Measurements from ENCODE around the gene TDRD10.

The TDRD10 gene

GRCh38 chr1:154553056-154554030 lies 51.3 kb downstream of the TDRD10 start:
- no peak for DNase-seq

DNA sequence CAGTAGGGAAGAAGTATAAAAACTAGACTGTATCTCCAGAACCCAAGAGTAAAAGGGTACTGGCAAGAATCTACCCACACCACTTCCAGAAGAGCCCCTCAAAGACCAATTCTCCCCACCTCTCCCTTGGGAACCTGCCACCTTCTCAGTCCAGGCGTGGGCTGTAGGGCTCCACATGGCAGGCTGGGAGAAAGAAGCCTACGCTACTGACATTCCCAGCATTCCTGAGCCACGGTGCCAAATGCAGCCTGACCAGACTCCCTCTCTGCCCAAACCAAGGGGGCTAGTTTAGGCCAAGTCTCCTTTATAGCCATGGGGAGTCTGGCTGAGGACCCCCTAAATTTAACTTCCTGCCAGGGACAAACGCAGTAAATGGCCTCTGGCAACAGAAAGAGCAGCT lies 54.4 kb downstream of the TDRD10 start:
- no peak for DNase-seq

- DNase-seq, result no peak
Measured at GRCh38 chr1:154557248-154557938, 55.4 kb downstream of the TDRD10 start.

DNA sequence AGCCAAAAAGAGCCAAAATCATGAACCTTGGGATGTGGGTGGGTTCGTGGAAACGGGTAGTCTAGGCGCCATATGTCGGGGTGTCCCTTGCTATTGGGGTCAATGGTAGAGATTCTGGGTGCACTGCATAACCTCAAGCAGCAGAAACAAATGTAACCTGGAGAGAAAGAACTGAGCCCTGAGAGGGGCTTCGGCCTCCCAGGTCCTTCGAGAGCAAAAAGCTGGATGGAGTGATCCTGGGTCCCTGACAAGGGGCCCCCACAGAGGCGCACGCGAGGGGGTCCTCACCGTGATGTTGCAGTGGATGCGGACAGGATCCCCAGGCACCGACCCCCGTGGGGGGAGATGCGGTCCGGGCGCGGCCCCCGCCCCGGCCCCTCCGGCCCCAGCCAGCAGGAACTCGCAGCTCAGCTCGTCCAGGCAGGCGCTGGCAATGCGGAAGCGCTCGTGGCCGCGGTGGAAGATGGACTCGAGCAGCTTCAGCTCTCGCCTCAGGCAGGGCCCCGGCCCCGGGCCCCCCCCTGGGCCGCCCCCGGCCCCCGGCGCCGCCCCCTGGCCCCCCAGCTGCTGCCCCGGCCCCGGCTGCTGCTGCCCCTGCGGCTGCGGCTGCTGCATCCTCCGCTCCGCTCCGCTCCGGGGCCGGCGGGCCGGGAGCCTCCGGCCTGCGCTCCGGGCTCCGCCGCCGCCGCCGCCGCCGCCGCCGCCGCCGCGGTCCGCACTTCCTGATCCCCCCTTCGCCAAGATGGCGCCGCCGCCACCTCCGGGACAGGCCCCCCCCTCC lies 56.1 kb downstream of the TDRD10 start, which contains the start of gene UBE2Q1:
Gene UBE2Q1 (minus strand): TSS at position 724 of the 781 bp plus-strand sequence. CDS start 109 bp downstream, at position 615.
- peak; percentile 64 to 78 (median 72) for DNase-seq

- DNase-seq, result peak; percentile 98 to 99 (median 98)
Measured at GRCh38 chr1:154558720-154559465, 56.9 kb downstream of the TDRD10 start.

DNA sequence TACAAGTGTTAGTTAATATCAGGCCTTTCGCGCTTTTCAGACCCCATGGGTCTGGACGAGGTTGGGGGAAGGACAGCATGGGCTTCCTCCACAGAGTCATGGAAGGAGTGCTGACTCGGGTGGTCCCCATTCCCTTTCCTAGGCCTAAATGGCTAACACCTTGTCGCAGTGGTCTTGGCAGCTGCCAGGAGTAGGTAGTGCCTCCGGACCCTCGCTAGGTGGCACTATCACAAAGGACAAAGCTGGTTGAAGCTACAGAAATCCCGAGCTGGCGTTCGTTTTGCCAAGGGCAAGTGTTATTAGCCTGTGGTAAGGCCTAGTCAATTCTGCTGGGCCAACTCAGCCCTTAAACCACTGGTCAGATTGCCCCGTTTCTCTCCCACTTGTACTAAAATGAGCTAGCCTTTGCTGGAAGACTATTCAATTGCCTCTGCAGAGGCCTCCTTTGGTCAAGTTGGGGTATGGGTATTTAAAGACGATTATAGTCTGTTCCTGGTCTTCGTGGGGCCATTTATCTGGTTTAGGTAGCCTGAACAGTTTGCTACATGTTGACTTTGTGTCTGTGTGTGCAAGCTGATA lies 57.5 kb downstream of the TDRD10 start:
- peak; percentile 90 to 93 (median 90) for DNase-seq

GRCh38 chr1:154565876-154566275 lies 63.9 kb downstream of the TDRD10 start:
- DNase-seq, result no peak

GRCh38 chr1:154567386-154568156 lies 65.6 kb downstream of the TDRD10 start, which contains the start of gene CHRNB2:
CHRNB2 (plus strand) TSS chr1:154567778; CDS start chr1:154568045, 267 bp downstream.
- DNase-seq, result peak; percentile 62 to 87 (median 73)

- no peak for DNase-seq
Measured at GRCh38 chr1:154568157-154568815, 66.3 kb downstream of the TDRD10 start.

DNA sequence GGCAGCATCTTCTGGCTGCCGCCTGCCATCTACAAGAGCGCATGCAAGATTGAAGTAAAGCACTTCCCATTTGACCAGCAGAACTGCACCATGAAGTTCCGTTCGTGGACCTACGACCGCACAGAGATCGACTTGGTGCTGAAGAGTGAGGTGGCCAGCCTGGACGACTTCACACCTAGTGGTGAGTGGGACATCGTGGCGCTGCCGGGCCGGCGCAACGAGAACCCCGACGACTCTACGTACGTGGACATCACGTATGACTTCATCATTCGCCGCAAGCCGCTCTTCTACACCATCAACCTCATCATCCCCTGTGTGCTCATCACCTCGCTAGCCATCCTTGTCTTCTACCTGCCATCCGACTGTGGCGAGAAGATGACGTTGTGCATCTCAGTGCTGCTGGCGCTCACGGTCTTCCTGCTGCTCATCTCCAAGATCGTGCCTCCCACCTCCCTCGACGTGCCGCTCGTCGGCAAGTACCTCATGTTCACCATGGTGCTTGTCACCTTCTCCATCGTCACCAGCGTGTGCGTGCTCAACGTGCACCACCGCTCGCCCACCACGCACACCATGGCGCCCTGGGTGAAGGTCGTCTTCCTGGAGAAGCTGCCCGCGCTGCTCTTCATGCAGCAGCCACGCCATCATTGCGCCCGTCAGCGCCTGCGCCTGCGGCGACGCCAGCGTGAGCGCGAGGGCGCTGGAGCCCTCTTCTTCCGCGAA lies 69.4 kb downstream of the TDRD10 start:
- no peak for DNase-seq

GRCh38 chr1:154571964-154572288 lies 69.9 kb downstream of the TDRD10 start:
- no peak for DNase-seq

GRCh38 chr1:154572468-154573167 lies 70.6 kb downstream of the TDRD10 start:
- no peak for DNase-seq

DNA sequence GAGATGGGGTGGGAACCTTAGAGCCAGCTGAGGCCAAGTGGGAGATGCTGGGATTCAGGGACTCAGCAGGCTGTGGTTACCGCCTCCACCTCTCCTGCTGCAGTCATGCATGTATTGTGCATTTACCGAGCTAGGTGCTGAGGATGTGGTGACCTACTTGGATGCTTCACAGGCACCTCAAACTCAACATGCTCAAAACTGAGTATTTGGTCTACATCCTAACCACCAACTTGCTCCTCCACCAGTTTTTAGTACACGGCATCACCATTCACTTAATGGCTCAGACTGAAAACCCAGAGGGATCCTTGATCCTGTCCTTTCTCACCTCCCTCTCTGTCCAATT lies 71.1 kb downstream of the TDRD10 start:
- DNase-seq, result no peak

GRCh38 chr1:154574716-154575115 lies 72.7 kb downstream of the TDRD10 start:
- no peak for DNase-seq

GRCh38 chr1:154575147-154575927 lies 73.3 kb downstream of the TDRD10 start:
- no peak for DNase-seq

- DNase-seq, result no peak
Measured at GRCh38 chr1:154575951-154576566, 74.0 kb downstream of the TDRD10 start.

- no peak for DNase-seq
Measured at GRCh38 chr1:154577346-154578057, 75.5 kb downstream of the TDRD10 start.

Measured in suppressor macrophage treated with lipopolysaccharide for 1 hour (primary cell).